ENCODE results near the gene FGF21.
"Not testable (repeated sequence)": the region's sequence is repeated elsewhere in the genome, so short reads cannot be mapped to it uniquely, and the experiment has no call there.

Gene FGF21, protein sequence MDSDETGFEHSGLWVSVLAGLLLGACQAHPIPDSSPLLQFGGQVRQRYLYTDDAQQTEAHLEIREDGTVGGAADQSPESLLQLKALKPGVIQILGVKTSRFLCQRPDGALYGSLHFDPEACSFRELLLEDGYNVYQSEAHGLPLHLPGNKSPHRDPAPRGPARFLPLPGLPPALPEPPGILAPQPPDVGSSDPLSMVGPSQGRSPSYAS

GRCh38 chr19:48755084-48755641 is at the start of gene FGF21:
TSS of gene FGF21 (plus strand) at chr19:48755524. CDS start at chr19:48756237, 713 bp downstream.
- in situ Hi-C loops (cut with HindIII; ENCODE audit: low pct_ligation_motif_present, low pct_unique_long_range_greater_than_20kb, low sequenced_read_pairs), result no loop called here
- no peak for DNase-seq

GRCh38 chr19:48708471-48708870 is 46.9 kb upstream of the FGF21 start:
- DNase-seq, result no peak
- in situ Hi-C loops (cut with HindIII; ENCODE audit: low pct_ligation_motif_present, low pct_unique_long_range_greater_than_20kb, low sequenced_read_pairs), result no loop called here

DNA sequence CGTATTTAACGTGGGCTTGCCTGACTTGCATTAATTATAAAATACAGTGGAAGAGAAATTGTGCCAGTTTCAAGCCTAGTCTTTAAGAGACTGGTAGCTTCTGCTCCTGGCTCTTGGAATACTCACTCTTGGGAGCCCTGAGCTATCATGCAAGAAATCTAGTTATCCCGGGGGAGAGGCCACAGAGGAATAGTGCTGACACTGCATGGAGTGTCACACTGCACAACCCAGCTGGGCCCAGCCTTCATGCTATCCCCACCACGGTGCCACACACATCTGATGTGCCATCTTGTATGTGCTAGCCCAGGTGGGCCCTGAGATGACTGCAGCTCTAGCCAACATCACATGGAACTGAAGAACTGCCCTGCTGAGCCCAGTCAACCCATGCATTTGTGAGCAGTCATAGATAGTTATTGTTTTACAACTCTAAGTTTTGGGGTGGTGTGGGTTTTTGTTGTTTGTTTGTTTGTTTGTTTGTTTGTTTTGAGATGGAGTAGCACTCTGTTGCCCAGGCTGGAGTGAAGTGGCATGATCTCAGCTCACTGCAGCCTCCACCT is 44.1 kb upstream of the FGF21 start:
- no peak for DNase-seq
- in situ Hi-C loops (cut with HindIII; ENCODE audit: low pct_ligation_motif_present, low pct_unique_long_range_greater_than_20kb, low sequenced_read_pairs), result no loop called here

GRCh38 chr19:48713041-48713863 is 42.1 kb upstream of the FGF21 start:
- peak; percentile 27 for DNase-seq
- in situ Hi-C loops (cut with HindIII; ENCODE audit: low pct_ligation_motif_present, low pct_unique_long_range_greater_than_20kb, low sequenced_read_pairs), result no loop called here

DNA sequence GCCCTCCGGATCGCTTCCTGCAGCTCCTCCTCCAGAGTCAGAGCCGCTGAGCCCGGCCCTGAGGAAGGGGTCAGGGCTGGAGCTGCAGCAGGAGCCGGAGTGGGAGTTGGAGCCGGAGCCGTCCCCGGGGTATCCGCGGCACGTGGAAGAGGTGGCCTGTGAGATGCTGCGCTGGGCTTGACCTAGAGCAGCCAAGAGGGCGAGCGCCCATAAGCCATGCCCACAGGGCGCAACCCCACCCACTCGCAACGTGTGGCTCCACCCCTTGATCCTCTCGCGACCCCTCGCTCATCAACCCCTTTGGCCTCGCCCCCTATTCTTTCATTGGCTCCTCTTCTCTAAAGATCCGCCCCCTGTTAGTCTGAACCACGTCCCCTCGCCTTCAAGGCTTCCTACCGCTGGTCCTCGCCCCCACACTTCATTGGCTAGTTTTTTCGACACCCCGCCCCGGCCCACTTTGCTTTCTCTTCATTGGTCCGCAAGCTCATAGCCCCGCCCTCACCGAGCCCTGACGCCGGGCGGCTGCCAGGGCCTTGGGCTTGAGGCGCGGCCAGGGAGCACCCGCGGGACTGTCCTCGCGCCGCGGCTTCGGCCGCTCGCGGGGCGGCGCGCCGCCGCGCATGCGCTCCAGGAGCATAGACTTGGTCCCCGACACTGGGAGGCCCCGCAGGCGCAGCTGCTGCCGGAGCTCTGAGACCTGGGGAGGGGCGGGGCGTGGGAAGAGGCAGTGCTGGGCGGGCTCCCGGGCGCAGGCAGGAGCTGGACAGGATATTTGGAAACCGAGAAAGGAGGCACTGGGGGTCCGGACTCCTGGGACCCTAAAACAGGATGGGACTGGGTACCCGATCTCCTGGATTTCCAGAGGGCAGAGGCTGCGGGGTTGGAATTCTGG is 41.2 kb upstream of the FGF21 start:
- in situ Hi-C loops (cut with HindIII; ENCODE audit: low pct_ligation_motif_present, low pct_unique_long_range_greater_than_20kb, low sequenced_read_pairs), result no loop called here
- DNase-seq, result peak; percentile 98

GRCh38 chr19:48714759-48715675 is 40.3 kb upstream of the FGF21 start:
- DNase-seq, result no peak
- in situ Hi-C loops (cut with HindIII; ENCODE audit: low pct_ligation_motif_present, low pct_unique_long_range_greater_than_20kb, low sequenced_read_pairs), result no loop called here

DNA sequence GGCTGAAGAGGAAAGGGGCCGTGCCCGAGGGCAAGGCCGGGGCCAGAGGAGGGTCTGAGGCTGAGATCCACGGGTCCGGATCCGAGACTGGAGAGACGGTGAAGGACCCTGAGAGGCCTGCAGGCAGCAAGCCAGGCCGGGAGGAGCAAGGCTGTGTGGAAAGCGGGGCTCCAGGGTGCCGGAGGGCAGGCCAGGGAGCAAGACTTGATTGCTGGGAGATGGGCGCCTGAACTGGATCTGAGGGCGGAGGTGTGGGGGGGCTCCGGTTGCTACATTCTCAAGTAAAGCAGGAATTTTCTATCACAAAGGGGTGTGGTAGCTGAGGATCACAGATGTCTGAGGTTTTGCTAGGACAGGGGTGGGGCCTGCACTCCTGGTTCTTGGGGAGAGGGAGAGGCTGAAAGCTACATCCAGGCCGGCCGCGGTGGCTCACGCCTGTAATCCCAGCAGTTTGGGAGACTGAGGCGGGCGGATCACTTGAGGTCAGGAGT is 39.6 kb upstream of the FGF21 start:
- DNase-seq, result no peak
- in situ Hi-C loops (cut with HindIII; ENCODE audit: low pct_ligation_motif_present, low pct_unique_long_range_greater_than_20kb, low sequenced_read_pairs), result no loop called here

DNA sequence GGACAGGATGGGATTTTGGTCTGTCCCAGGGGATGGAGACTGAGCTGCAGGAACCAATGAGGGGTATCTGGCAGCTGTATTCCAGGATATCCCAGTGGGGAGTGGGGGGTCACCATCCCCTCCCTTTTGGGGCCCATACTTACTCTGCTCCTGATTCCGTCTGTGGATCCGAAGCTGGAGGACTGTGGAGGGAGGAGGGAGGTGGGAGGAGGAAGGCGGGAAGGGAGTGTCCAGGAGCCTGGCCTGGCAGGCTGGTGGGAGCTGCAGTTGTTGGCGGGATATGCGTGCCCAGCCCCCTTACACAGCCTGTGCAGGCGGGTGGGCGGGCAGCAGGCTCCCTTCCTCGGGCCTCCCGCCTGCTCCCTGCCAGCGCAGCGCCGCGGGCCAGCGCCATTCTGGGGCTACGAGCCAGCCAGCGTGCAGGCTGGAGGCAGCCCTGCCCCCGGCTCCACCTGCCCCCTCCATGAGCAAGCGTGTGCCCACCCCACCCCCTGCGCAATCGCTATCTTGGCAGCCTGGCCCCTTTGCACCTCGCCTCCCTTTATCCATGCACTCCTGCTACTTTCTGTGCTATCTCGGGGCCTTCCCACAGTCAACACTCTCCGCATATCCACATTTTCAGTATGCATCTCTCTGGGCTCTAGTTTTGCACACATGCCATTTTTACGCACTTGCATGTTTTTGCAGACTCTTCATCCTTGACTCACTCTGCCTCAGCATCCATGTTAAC is 38.6 kb upstream of the FGF21 start:
- in situ Hi-C loops (cut with HindIII; ENCODE audit: low pct_ligation_motif_present, low pct_unique_long_range_greater_than_20kb, low sequenced_read_pairs), result no loop called here
- no peak for DNase-seq

DNA sequence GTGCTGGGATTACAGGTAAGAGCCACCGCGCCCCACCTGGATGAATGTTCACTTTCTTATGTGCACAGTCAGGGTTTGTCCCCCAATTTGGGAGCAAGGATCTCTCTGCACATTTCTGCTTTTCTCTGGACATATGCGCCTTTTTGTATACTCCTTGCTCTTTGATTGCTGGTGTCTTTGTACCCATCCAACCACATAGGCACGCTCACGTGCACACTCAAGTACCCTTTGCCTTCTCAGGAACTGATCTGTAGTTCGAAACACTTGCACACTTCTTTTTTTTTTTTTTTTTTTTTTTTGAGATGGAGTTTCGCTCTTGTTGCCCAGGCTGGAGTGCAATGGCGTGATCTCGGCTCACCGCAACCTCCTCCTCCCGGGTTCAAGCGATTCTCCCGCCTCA is 37.2 kb upstream of the FGF21 start:
- in situ Hi-C loops (cut with HindIII; ENCODE audit: low pct_ligation_motif_present, low pct_unique_long_range_greater_than_20kb, low sequenced_read_pairs); DNase-seq: not testable (repeated sequence)

GRCh38 chr19:48718711-48719231 is 36.6 kb upstream of the FGF21 start:
- no peak for DNase-seq
- in situ Hi-C loops (cut with HindIII; ENCODE audit: low pct_ligation_motif_present, low pct_unique_long_range_greater_than_20kb, low sequenced_read_pairs), result no loop called here

GRCh38 chr19:48719263-48720171 is 35.8 kb upstream of the FGF21 start, which contains the start of gene MAMSTR:
TSS of gene MAMSTR (minus strand) at chr19:48719725. CDS start at chr19:48719031, 694 bp downstream.
- in situ Hi-C loops (cut with HindIII; ENCODE audit: low pct_ligation_motif_present, low pct_unique_long_range_greater_than_20kb, low sequenced_read_pairs), result no loop called here

GRCh38 chr19:48720251-48720612 is 35.1 kb upstream of the FGF21 start:
- in situ Hi-C loops (cut with HindIII; ENCODE audit: low pct_ligation_motif_present, low pct_unique_long_range_greater_than_20kb, low sequenced_read_pairs), result no loop called here
- DNase-seq, result no peak

More at GRCh38 chr19:48719263-48720171, 35.8 kb upstream of the FGF21 start, which contains the start of gene MAMSTR:
- no peak for DNase-seq

DNA sequence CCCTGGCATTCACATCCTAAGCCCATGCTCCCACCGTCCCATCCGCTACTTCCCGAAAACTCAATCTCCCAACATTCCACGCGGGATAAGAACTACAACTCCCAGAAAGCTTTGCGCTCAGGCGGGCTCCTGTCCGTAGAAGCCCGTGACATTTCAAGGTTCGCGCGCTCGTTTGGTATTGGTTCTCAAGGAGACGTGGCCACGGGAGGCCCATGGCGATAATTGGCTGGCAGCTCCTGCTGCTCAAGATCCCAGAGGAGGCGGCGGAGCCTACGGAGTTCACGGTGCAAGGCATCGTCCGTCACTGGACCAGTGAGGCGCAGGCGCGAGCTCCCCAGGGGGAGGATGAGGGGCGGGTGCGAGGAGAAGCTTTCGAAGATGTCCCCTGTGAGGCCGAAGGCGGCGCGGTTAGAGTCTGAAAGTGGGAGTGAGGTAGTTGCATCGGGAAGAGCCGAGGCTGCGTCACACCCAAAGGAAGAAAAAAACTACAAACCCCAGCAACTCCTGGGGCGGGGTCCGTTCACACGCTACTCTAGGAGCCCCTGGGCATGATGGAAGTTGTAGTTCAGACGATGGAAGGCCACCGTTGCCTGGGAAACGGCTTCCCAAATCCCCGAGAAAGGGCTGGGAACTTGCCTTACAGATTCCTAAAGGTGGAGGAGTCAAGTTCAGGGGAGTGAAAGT is 34.6 kb upstream of the FGF21 start:
- DNase-seq, result peak; percentile 97
- in situ Hi-C loops (cut with HindIII; ENCODE audit: low pct_ligation_motif_present, low pct_unique_long_range_greater_than_20kb, low sequenced_read_pairs), result no loop called here

- in situ Hi-C loops (cut with HindIII; ENCODE audit: low pct_ligation_motif_present, low pct_unique_long_range_greater_than_20kb, low sequenced_read_pairs), result no loop called here
- no peak for DNase-seq
These were observed 33.1 kb upstream of the FGF21 start for GRCh38 chr19:48722196-48722708.

Measured in ACHN (cell line).